Mesothelial cell of epicardium (in vitro differentiated cells): Measurements from ENCODE around the gene FBXW12. TPM values are rescaled to one million over a fixed set of nuclear protein-coding genes. Genes with fewer than 3 reads are reported as not detected.

Experiments used
- DNase-seq, 2 experiments: peaks; one replicate each; pipeline ENCODE4 v3.0.0; 2021; ENCODE audit warnings: low spot score in 2 of 2; ENCODE audit not compliant: unreplicated experiment in 2 of 2
- H3K27ac Mint-ChIP-seq: 2 replicates; pipeline ENCODE4 v1.8.0; 2021; ENCODE audit warnings: mixed read lengths
- H3K27me3 Mint-ChIP-seq: 2 replicates; pipeline ENCODE4 v1.8.0; 2021; ENCODE audit warnings: low read depth, mixed read lengths
- H3K36me3 Mint-ChIP-seq: 2 replicates; pipeline ENCODE4 v1.8.0; 2021; ENCODE audit warnings: mixed read lengths
- H3K4me1 Mint-ChIP-seq: 2 replicates; pipeline ENCODE4 v1.8.0; 2021; ENCODE audit warnings: mixed read lengths
- H3K4me3 Mint-ChIP-seq: 2 replicates; pipeline ENCODE4 v1.8.0; 2021; ENCODE audit warnings: mild to moderate bottlenecking, moderate library complexity, mixed read lengths
- H3K9me3 Mint-ChIP-seq: 2 replicates; pipeline ENCODE4 v1.8.0; 2021; ENCODE audit warnings: mixed read lengths
- CTCF ChIP-seq: fragments of 200-600 bp; sonication (generic); IDR thresholded peaks from one replicate; pipeline ENCODE4 v1.5.0; 2021; ENCODE audit warnings: antibody characterized with exemption; ENCODE audit not compliant: unreplicated experiment
- total RNA-seq: library from RNA; stranded (reverse); gene quantifications from 3 replicates; pipeline ENCODE4 v1.2.1, GENCODE V29; 2021

Gene FBXW12
- total RNA-seq, 1 donor from 2014 or later = 0.47 TPM

DNA sequence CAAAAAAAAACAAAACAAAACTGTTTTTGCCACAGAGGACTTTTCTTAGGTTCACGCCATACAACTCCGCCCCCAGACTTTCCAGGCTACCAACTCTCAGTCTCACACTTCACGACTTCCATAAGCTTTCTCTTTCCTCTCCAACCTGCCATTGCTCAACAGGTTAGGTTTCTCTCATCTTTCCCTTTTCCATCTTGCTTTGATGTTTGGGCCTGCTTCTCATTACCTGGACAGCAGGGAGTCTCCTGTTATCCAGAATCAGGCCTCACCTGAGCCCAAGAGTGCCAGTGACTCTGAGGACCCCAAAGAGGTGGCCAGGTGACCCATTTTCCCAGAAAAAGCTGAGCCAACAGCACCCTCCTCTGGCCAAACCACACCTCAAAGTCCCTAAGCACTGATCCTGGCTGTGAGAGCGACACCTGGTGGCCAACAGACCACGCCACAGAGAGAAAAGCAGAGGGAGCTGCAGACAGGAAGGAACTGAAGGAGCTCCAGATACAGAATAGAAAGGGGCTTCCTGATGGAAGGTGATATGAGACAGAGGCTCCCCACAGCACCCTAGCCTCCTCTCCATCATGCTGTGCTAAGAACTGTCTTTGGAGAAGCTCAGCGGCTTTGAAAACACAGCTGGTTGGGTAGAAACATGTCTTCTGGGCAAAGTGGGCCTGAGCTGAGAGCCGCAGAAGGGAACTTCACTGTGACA, 63.9 kb downstream of the FBXW12 start:
- no peaks in the 10 kb centered on the region for H3K27me3 Mint-ChIP-seq
- H3K4me3 Mint-ChIP-seq = no peak overlapping the region
- DNase-seq = peak; percentile 61 to 89
- no peak overlapping the region for H3K27ac Mint-ChIP-seq
- peaks cover 2% of the 10 kb centered on the region for H3K36me3 Mint-ChIP-seq
- H3K4me1 Mint-ChIP-seq = peaks cover 52% of the 10 kb centered on the region
- peak; percentile 92 for TF ChIP-seq CTCF
- H3K9me3 Mint-ChIP-seq = no peaks in the 10 kb centered on the region

DNA sequence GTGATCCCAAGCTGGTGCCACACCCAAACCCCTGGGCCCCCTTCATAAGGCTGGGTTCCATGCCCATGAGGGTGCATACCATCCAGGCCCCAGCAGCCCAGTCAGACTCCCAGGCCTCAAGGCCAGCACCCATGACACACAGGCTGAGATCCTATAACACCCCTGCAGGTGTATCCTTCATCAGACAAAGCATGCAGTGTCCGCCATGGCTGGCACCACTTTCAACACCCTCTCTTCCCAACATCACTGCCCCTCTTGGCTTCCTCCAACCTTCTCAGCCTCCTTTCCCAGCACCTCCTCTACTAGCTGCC, 64.4 kb downstream of the FBXW12 start:
- Mint-ChIP-seq H3K27ac (no peak overlapping the region), H3K4me3 (no peak overlapping the region), H3K4me1 (peaks cover 53% of the 10 kb centered on the region), H3K9me3 (no peaks in the 10 kb centered on the region), H3K27me3 (no peaks in the 10 kb centered on the region), H3K36me3 (peaks cover 2% of the 10 kb centered on the region)
- TF ChIP-seq CTCF = no peak
- DNase-seq = no peak

GRCh38 chr3:48436855-48437254, 64.8 kb downstream of the FBXW12 start:
- Mint-ChIP-seq H3K4me1 (peaks cover 53% of the 10 kb centered on the region), H3K27ac (no peak overlapping the region), H3K27me3 (no peaks in the 10 kb centered on the region), H3K36me3 (peaks cover under 1% of the 10 kb centered on the region), H3K4me3 (no peak overlapping the region), H3K9me3 (no peaks in the 10 kb centered on the region)
- no peak for TF ChIP-seq CTCF
- DNase-seq = no peak

DNA sequence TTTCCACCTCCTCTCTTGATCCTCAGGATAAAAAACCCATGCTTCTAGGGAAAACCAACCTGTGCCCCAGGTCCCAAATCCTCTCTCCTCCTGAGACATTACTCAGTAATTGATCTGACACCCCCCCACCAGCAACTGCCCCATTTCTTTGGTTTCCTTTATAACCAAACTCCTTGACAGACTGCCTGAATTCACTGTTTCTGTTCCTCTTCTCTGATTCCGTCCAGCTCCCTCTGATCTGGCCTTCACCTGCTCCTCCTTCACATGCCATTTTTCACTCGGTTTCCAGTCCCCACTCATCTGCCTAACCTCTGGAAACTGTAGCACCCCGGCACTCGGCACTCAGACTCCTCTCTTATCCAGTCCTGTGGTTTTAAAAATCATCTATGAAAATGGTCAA, 65.8 kb downstream of the FBXW12 start:
- no peak for TF ChIP-seq CTCF
- no peak for DNase-seq
- Mint-ChIP-seq H3K27ac (no peak overlapping the region), H3K4me3 (no peak overlapping the region), H3K36me3 (peaks cover 2% of the 10 kb centered on the region), H3K27me3 (no peaks in the 10 kb centered on the region), H3K9me3 (no peaks in the 10 kb centered on the region), H3K4me1 (peaks cover 52% of the 10 kb centered on the region)

DNA sequence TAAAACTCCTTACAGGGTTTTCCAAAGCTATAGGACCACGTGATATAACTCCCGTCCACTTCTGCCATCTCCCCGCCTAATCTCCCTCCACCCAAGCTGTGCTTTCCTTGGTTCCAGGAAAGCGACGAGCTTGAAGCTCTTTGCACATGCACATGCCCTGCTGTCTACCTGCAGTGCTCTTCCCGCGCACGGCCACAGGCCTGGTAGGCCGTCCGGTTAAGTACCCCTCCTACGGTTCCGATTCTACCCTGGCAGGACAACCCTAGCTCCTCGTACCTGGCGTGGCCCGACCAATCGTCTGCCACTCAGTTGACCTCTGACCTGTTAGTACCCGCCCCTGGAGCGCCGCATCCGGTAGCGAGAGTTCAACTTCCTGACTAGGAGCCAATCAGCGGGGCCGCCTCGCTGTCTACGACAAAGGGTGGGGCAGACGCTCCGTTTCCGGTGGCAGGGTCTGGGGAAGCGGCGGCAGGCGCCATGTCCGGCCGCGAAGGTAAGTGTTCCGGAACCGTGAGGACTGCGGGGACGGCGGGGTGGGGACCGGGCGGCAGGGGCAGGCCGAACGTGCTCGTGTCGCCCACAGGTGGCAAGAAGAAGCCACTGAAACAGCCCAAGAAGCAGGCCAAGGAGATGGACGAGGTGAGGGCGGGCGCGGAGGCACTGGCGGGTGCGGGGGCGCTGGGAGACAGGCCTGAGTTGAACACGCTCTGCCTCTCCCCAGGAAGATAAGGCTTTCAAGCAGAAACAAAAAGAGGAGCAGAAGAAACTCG, 68.0 kb downstream of the FBXW12 start, which contains the start of the genes CCDC51 and TMA7:
TSS of gene CCDC51 (minus strand) at position 300 of the 770 bp plus-strand sequence. CDS start 4,991 bp downstream, outside the sequence.
TSS of gene TMA7 (plus strand) at position 438 of the 770 bp plus-strand sequence. CDS start at position 478, 40 bp downstream.
- DNase-seq = peak; percentile 87 to 92
- Mint-ChIP-seq H3K9me3 (no peaks in the 10 kb centered on the region), H3K4me3 (peak within 1 kb of the TSS; percentile 86), H3K4me1 (peaks cover 34% of the 10 kb centered on the region), H3K27me3 (no peaks in the 10 kb centered on the region), H3K27ac (peak within 1 kb of the TSS; percentile 94), H3K36me3 (peaks cover 5% of the 10 kb centered on the region)
- TF ChIP-seq CTCF = no peak
